GM18520 (cell line): ENCODE results near the gene VWA3A.

Experiments
- ATAC-seq: cut with Tn5 transposase; IDR thresholded peaks from one replicate; pipeline ENCODE4 v1.9.1; 2021; ENCODE audit not compliant: unreplicated experiment

VWA3A gene

DNA sequence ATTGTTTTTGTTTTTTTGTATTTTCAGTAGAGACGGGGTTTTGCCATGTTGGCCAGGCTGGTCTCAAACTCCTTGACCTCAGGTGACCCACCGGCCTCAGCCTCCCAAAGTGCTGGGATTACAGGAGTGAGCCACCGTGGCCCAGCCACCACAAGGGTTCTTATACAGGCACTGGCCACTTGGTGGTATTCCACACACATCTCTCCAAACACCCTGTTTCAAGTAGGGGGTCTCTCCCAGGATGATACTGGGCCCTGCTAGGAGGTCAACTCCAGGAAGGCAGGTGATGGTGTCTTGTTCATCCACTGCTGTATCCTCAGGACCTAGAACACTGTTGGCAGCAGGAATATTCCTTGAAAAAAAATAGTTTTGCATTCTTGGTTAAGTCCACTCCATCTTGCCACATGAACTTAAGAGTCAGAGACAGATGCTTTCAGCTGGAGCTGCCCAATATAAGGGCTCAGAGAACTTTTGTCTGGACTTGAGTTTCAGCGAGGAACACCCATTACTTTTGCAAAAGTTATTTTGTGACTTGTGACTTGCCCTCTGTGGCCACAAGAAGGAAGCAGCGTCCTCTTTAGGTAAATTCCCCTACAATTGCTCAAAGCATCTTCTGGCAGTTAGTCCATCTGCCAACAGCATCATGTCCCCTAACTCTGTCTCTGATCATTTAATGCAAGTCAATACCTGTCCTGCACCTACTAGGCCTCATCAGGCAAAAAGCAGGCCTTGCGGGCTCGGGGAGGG is 106.4 kb downstream of the VWA3A start:
- no peak for ATAC-seq

DNA sequence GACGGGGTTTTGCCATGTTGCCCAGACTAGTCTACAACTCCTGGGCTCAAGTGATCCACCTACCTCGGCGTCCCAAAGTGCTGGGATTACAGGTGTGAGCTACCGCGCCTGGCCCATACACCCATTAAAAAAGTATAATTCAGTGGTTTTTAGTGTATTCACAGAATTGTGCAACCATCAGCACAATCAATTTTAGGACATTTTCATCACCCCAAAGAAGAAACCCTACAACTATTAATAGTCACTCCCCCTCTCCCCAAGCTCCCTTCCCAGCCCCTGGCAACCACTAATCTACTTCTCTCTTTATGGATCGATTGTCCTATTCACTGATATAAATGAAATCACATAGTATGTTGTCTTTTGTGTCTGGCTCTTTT is 109.9 kb downstream of the VWA3A start:
- no peak for ATAC-seq

DNA sequence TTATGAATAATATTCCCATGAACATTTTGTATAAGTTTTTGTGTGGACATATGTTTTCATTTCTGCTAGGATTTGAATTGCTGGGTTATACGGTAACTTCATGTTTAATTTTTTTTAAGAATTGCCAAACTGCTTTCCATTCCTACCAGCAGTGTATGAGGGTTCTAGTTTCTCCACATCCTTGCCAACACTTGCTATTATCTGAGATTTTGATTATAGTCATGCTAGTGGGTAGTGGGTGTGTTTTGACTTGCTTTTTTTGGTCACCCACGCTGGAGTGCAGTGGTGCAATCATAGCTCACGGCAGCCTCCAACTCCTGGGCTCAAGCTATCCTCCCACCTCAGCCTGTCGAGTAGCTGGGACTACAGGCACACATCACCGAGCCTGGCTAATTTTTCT is 110.8 kb downstream of the VWA3A start:
- no peak for ATAC-seq

DNA sequence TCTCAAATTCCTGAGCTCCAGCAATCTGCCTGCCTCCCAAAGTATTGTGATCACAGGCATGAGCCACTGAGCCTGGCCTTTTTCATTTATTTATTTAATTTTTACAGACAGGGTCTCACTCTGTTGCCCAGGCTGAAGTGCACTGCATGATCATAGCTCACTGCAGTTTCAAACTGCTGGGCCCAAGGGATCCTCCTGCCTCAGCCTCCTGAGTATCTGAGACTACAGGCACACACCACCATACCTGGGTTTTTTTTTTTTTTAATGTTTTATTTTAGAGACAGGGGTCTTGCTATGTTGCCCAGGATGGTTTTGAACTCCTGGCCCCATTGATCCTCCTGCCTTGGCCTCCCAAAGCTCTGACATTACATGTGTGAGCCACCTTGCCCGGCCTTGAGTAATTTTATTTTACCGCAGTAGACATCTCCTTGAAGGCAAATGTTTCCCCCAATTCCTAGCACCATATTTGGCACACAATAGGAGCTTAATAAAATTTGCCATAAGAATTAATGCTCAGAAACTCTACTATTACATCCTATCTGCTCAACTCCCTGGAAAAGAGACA is 111.8 kb downstream of the VWA3A start:
- no peak for ATAC-seq

DNA sequence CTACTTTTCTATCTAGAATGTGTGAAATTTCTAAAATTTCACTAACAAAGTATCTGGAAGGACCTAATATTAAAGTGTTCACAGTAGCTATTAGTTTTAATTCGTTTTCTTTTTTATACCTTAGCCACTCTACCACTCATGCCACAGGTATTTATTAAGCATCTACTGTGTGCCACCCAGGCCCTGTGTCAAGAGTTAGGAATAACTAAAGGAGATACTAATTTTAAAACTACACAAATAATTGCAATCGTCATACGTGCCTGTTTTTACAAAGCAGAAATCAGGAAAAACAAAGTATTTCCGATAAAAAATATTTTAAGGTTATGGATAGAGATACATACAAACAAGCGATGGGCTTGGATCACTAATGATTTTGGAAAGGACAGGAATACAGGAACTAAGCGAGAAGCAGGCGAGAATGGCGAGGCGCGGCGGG is 113.3 kb downstream of the VWA3A start:
- no peak for ATAC-seq

DNA sequence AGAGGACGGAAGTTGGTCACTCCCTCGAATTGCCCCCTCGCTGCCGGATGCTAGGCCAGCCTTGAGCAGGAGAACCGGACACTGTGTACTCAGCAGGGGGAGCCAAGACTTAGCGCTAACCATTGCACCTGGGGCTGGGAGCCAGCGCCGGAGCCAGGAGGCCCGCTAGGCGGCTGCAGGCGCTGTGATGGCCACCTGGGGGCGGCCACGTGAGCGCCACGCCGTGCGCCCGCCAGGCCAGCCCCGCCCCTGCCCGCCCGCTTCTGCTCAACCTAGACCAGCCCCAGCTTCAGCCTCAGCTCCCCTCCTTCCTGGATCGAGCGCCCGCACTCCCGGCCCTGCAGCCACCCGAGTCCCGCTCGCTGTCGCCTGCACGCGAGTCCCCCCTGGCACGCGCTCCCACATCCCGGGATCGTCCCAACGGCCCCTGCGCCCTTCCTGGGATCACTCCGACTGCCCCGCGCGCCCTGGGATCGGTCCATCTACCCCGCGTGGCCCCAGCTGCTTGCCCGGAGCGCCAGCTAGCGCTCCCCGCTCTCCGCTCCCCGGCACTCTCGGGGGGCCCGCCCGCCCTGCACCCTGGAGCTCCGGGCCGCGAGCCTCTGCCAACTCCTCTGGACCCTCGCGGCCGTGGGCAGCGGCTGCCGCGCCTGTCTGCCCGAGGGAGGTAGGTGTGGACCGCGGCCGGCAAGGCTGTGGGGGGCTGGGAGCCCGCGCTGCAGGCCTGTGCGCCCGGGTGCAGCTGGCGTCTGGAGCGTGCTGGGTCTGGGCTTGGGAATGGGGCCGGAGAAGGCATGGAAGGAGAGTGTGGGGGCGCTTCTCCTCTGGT is 113.9 kb downstream of the VWA3A start, which contains the start of gene EEF2K:
Gene EEF2K (plus strand): TSS at position 266 of the 829 bp plus-strand sequence. CDS start 19,452 bp downstream, outside the sequence.
- peak; percentile 88 for ATAC-seq
